Activated CD4-positive, alpha-beta T cell treated with anti-CD3 and anti-CD28 coated beads, Interleukin-10, Interleukin-2, amounts not matched to agents 100 ng/mL and 50 ng/mL, durations not matched to agents 16 hours and 8 hours (primary cell): ENCODE results near the gene FANK1.
"Not testable (repeated sequence)": the region's sequence is repeated elsewhere in the genome, so short reads cannot be mapped to it uniquely, and the experiment has no call there.

ENCODE experiments used
- DNase-seq: peaks from one replicate; pipeline ENCODE4 v3.0.0-alpha.2; 2020

The FANK1 gene

GRCh38 chr10:125892402-125892801 lies 4.0 kb upstream of the FANK1 start:
- DNase-seq: not testable (repeated sequence)

GRCh38 chr10:125894176-125894575 lies 2.2 kb upstream of the FANK1 start:
- DNase-seq: not testable (repeated sequence)

- DNase-seq: peak; percentile 59
Measured at GRCh38 chr10:125895130-125896087, 955 bp upstream of the FANK1 start.

- not testable (repeated sequence) for DNase-seq
Measured at GRCh38 chr10:125897317-125897716, 953 bp downstream of the FANK1 start.

GRCh38 chr10:125900963-125901362 lies 4.6 kb downstream of the FANK1 start:
- not testable (repeated sequence) for DNase-seq

GRCh38 chr10:125903135-125903640 lies 6.8 kb downstream of the FANK1 start:
- DNase-seq: not testable (repeated sequence)

GRCh38 chr10:125905069-125905994 lies 9.0 kb downstream of the FANK1 start:
- not testable (repeated sequence) for DNase-seq

GRCh38 chr10:125907598-125907997 lies 11.2 kb downstream of the FANK1 start:
- not testable (repeated sequence) for DNase-seq

GRCh38 chr10:125908813-125909212 lies 12.4 kb downstream of the FANK1 start:
- DNase-seq: not testable (repeated sequence)

- DNase-seq: not testable (repeated sequence)
Measured at GRCh38 chr10:125909491-125909890, 13.1 kb downstream of the FANK1 start.

- no peak for DNase-seq
Measured at GRCh38 chr10:125911145-125911544, 14.8 kb downstream of the FANK1 start.

- DNase-seq: no peak
Measured at GRCh38 chr10:125911990-125912389, 15.6 kb downstream of the FANK1 start.

- not testable (repeated sequence) for DNase-seq
Measured at GRCh38 chr10:125913277-125913676, 16.9 kb downstream of the FANK1 start.

- no peak for DNase-seq
Measured at GRCh38 chr10:125916977-125917376, 20.6 kb downstream of the FANK1 start.

GRCh38 chr10:125917704-125918361 lies 21.5 kb downstream of the FANK1 start:
- DNase-seq: not testable (repeated sequence)

- DNase-seq: not testable (repeated sequence)
Measured at GRCh38 chr10:125921643-125922306, 25.4 kb downstream of the FANK1 start.

GRCh38 chr10:125925262-125925834 lies 29.0 kb downstream of the FANK1 start:
- DNase-seq: no peak

GRCh38 chr10:125926247-125926646 lies 29.9 kb downstream of the FANK1 start:
- DNase-seq: no peak

- DNase-seq: not testable (repeated sequence)
Measured at GRCh38 chr10:125927265-125927664, 30.9 kb downstream of the FANK1 start.

- DNase-seq: no peak
Measured at GRCh38 chr10:125928928-125929585, 32.7 kb downstream of the FANK1 start.

- no peak for DNase-seq
Measured at GRCh38 chr10:125929618-125930017, 33.3 kb downstream of the FANK1 start.
